Esophagus (tissue), 2 donors: ENCODE data around the gene TEX48. TPM values are rescaled to one million over a fixed set of nuclear protein-coding genes. Genes with fewer than 3 reads are reported as not detected.

Source experiments
- H3K27ac ChIP-seq, 2 donors: one replicate each; pipeline ENCODE4 v1.5.1; 2013; ENCODE audit warnings: low read depth in 2 of 2, mild to moderate bottlenecking in 2 of 2, inconsistent platforms in 1 of 2, low read length in 1 of 2, moderate library complexity in 1 of 2
- H3K27me3 ChIP-seq, 2 donors: one replicate each; pipeline ENCODE4 v1.6.1; 2013; ENCODE audit warnings: low read length in 2 of 2, control low read depth in 1 of 2, mild to moderate bottlenecking in 1 of 2; ENCODE audit not compliant: insufficient read depth in 2 of 2, control insufficient read depth in 1 of 2
- H3K36me3 ChIP-seq, 2 donors: one replicate each; pipeline ENCODE4 v1.6.1; 2013; ENCODE audit warnings: low read length in 1 of 2; ENCODE audit not compliant: control insufficient read depth in 2 of 2, insufficient read depth in 2 of 2
- H3K4me1 ChIP-seq, 2 donors: one replicate each; pipeline ENCODE4 v1.6.1; 2013; ENCODE audit warnings: low read length in 1 of 2; ENCODE audit not compliant: control insufficient read depth in 2 of 2, insufficient read depth in 2 of 2
- H3K4me3 ChIP-seq, 2 donors: one replicate each; pipeline ENCODE4 v1.5.1; 2013; ENCODE audit warnings: low read length in 2 of 2, mild to moderate bottlenecking in 2 of 2, low read depth in 1 of 2, moderate library complexity in 1 of 2
- H3K9me3 ChIP-seq, 2 donors: one replicate each; pipeline ENCODE4 v1.6.1; 2013; ENCODE audit warnings: mild to moderate bottlenecking in 2 of 2, low read depth in 1 of 2, low read length in 1 of 2, moderate library complexity in 1 of 2; ENCODE audit not compliant: control insufficient read depth in 2 of 2, insufficient read depth in 1 of 2
- WGBS, 2 donors: extraction: QIAGEN DNeasy Blood & Tissue Kit; methylation state at CpG; one replicate each; pipeline ENCODE4 v1.1.7; 2013; 5-methylcytosine and 5-hydroxymethylcytosine counted together
- polyA plus RNA-seq, 2 donors: library from polyadenylated mRNA; stranded (reverse); fragments of 200-250 nt; gene quantifications; one replicate each; pipeline ENCODE4 v1.2.3, GENCODE V29; 2013
- donor health status: healthy with polysubstance abuse.
- donor health status: Bipolar disorder and iron deficiency.

Gene TEX48
- polyA plus RNA-seq, 2 donors = not detected

DNA sequence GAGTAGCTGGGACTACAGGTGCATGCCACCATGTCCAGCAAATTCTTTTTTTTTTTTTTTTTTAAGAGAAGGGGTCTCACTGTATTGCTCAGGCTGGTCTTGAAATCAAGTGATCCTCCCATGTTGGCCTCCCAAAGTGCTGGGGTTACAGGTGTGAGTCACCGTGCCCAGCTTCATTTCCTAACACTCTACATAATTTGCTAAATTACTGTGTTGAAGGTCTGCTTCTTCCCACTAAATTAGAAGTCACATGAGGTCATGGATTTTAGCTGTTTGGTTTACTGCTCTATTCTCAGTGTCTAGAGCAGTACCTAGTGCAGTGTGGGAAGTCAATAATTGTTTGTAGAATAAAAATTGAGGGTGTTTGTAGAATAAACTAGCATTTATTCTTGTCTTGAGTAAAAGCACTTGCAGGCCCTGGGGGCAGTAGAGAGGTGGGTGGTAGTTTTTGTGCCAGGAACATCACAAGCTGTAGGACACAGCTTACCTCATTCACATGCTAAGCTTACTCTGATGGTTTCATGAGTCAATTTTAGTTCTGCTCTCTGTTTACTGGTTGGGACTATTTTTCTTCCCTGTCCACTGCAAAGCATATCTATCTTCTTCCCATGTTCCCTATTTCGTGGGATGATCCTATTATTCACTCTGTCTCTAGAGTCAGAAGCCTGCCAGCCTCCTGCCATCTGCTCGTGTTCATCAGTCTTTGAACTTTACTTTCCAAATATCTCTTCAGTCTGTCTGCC lies 7.0 kb downstream of the TEX48 start:
- 76 to 88% methylated on average over 3 of the region's 3 CpGs for WGBS, 2 donors

DNA sequence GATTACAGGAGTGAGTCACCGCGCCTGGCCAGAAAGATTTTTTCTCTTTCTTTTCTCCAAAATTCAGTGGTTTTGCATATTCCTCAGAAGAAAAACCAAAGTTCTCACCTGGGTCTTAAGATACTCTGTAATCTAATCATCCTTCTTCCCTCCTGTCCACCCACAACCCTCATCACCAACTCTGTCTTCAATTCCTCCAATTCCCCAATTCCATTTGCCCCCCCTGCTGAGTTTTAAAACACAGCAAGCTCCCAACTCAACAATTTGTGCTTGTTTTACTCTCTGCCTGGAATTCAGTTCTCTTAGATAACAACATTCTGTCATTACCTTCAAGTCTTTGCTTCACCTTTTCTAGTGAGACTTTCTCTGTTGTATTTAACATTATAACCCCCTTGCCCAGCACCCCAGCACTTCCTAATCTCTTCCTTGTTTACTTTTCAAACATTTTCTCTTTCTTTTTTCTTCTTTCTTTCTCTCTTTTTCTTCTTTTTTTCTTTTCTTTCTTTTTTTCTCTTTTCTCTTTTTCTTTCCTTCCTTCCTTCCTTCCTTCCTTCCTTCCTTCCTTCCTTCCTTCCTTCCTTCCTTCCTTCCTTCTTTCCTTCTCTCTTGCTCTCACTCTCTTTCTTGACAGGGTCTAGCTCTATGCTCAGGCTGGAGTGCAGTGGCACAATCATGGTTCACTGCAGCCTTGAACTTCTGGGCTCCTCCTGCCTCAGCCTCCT lies 7.8 kb downstream of the TEX48 start:
- no peak overlapping the region for H3K27ac ChIP-seq
- no peaks in the 10 kb centered on the region for H3K27me3 ChIP-seq
- H3K9me3 ChIP-seq = no peaks in the 10 kb centered on the region
- 93 to 97% methylated on average over 2 of the region's 2 CpGs for WGBS, 2 donors
- no peaks in the 10 kb centered on the region for H3K36me3 ChIP-seq
- no peak overlapping the region for H3K4me3 ChIP-seq
- no peaks in the 10 kb centered on the region for H3K4me1 ChIP-seq

More for the DNA sequence above, 7.0 kb downstream of the TEX48 start:
- H3K36me3 ChIP-seq = no peaks in the 10 kb centered on the region
- H3K4me1 ChIP-seq = no peaks in the 10 kb centered on the region
- no peak overlapping the region for H3K4me3 ChIP-seq
- H3K9me3 ChIP-seq = no peaks in the 10 kb centered on the region
- H3K27me3 ChIP-seq = no peaks in the 10 kb centered on the region
- H3K27ac ChIP-seq = no peak overlapping the region

DNA sequence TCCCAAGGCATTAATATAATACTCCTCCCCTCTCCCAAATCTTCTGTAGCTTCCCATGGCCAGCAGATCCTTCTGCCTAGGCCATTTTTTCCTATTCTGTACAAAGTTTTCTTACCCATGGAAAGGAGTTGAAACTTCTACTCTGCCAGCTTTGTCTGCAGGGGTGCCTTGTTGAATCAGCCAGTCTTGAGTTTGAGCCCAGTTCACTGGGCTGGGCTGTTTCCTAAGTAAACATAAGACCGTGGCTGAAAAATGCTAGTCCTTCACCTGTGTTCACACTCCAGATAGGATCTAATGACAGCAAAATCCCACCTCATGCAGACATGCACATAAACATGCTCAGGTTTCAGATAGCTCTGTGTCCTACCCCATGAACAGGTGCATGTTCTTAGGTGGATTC lies 10.4 kb downstream of the TEX48 start:
- H3K36me3 ChIP-seq = no peaks in the 10 kb centered on the region
- H3K27me3 ChIP-seq = no peaks in the 10 kb centered on the region
- no peak overlapping the region for H3K27ac ChIP-seq
- H3K4me1 ChIP-seq = no peaks in the 10 kb centered on the region
- no peak overlapping the region for H3K4me3 ChIP-seq
- WGBS, 2 donors = 13 to 20% methylated on average over 1 of the region's 1 CpG
- H3K9me3 ChIP-seq = no peaks in the 10 kb centered on the region

DNA sequence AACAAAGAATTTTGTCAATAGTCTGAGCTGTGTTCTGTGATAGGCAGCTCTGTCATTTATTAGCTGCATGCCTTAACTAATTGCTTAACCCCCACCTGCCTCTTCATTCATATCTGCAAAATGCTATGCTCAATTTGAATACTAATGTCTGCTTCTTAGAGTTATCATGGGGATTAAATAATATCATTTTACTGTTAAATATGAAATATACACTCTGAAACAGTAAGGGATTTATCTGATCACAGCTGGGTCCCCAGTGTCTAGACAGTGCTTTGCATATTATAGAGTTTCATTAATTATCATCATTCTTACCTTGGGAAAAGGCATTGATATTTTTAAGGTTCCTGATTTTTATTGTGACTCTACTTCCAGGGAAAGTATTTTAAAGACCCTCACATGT lies 12.0 kb downstream of the TEX48 start:
- Histone ChIP-seq H3K27ac (no peak overlapping the region), H3K27me3 (no peaks in the 10 kb centered on the region), H3K4me3 (no peak overlapping the region), H3K9me3 (no peaks in the 10 kb centered on the region), H3K4me1 (no peaks in the 10 kb centered on the region), H3K36me3 (no peaks in the 10 kb centered on the region)

DNA sequence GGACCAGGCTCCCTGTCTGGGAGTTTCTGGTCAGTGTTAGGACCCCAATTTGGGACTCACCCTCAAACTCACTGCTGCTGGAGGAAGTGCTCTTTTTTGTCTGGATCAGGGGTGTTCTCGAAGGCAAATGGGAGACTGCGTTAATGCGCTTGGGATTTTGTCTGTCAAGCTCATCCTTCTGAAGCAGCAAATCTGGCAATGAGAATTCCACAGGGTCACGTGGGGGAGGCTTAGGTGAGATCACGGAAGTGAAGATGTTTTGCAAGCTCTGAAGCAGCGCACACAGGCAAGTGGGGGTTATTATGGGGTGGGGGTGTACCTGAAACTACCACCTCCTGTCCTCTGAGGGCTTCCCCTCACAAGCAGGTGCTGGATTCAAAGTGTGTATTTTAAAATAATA lies 13.8 kb downstream of the TEX48 start:
- Histone ChIP-seq H3K27ac (no peak overlapping the region), H3K4me1 (no peaks in the 10 kb centered on the region), H3K4me3 (no peak overlapping the region), H3K27me3 (no peaks in the 10 kb centered on the region), H3K9me3 (no peaks in the 10 kb centered on the region), H3K36me3 (no peaks in the 10 kb centered on the region)
- 76 to 78% methylated on average over 6 of the region's 6 CpGs for WGBS, 2 donors

DNA sequence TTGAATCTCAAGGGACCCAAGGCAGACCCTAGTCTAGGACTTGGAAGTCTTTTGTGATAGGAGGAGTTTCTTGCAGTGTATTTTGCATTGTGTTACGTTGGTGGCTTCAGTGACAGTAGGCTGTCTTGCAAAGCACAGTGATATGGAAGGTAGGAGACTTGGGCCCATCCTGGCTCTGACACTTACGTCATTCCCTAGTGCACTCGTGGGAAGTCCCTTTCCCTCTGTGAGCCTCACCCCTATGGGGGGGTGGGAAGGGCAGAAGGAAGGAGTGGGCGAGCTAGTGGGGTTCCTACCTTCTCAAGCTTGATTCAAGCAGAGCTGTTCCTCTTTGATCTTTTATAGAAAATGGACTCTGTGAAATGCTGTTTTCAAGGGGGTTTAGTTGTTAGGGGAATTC lies 15.1 kb downstream of the TEX48 start:
- Histone ChIP-seq H3K4me3 (no peak overlapping the region), H3K4me1 (no peaks in the 10 kb centered on the region), H3K27me3 (no peaks in the 10 kb centered on the region), H3K36me3 (no peaks in the 10 kb centered on the region), H3K9me3 (no peaks in the 10 kb centered on the region), H3K27ac (no peak overlapping the region)
- WGBS, 2 donors = 63 to 64% methylated on average over 4 of the region's 4 CpGs

DNA sequence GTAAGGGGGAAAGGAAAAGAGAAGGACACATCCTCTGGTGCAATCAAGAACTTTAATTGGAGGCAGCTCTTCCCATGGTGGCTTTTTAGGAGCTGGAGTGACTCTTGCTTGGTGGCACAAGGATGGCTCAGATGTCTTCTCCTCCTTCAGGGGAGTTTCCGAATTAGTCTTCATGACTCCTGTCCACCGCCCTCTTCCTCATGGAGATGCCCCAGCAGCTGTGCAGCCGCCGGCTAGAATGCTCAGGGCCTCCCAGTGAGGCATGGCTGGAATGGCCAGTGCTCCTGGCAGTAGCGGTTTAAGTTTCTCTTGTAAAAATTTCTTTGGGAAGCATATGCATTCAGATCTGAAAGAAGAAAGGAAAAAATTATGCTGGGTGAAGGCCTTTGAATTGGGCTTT lies 15.6 kb downstream of the TEX48 start:
- WGBS, 2 donors = 95 to 97% methylated on average over 5 of the region's 5 CpGs
- Histone ChIP-seq H3K27me3 (no peaks in the 10 kb centered on the region), H3K36me3 (no peaks in the 10 kb centered on the region), H3K27ac (no peak overlapping the region), H3K4me3 (no peak overlapping the region), H3K9me3 (no peaks in the 10 kb centered on the region), H3K4me1 (no peaks in the 10 kb centered on the region)

DNA sequence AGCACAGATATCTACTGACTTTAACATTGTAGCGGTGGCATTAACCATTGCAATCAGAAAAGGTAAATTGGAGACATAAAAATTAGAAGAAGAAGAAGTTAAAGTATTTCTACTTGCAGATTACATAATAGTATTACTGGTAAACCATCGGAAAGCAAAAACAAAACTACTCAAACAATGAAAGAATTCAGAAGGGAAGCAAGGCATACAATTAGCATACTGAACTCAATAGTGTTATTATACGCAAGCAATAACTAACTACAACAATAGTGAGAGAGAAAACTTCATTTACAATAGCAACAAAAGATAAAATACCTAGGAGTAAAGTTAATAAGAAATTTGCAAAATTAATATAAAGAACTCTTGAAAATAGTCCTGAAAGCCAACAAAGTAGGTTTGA lies 17.8 kb downstream of the TEX48 start:
- no peaks in the 10 kb centered on the region for H3K27me3 ChIP-seq
- peaks cover 0 to 4% of the 10 kb centered on the region in 2 donors for H3K4me1 ChIP-seq

DNA sequence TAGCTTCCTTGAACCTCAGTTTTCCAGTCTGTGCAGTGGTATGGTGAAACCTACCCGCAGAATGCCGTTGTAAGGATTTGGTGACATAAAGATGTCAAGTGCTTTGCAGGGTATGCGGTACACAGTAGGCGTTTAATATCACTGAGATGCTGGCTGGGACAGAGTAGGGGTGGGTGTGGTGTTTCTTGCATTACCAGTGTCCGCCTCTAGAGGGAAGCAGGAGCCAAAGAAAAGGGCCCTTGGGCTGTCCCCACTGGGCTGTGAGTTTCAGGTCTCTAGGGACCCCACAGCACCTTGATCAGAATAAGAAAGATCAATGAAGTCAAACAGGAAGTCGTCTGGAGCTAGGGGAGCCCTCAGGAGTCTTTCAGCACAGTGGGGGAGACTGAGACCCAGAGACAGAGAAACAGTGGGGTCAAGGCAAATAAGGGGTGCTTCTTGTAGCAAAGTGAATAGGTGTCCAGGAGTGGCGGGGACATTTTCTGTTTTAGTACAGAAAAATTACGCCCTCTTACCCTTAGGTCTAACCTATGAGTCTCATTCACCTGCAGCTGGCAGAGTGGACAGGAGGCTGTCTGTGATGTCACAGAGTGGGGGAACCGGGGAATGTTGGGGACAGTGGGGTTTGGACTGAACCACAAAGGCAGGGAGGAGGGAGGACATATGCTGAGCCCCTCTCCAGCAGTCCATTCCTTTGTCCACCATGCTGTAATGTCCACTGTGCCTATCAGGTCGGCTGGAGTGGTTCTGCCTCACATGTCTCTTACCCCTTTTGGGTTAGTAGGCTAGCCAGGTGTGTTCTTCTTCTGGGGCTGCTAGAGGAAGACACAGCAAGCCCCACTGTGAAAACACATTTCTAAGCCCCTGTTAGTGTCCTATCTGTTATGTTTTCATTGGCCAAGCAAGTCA lies 19.7 kb downstream of the TEX48 start:
- Histone ChIP-seq H3K4me3 (no peak overlapping the region), H3K4me1 (peaks cover 0 to 4% of the 10 kb centered on the region in 2 donors), H3K36me3 (no peaks in the 10 kb centered on the region), H3K9me3 (no peaks in the 10 kb centered on the region), H3K27me3 (no peaks in the 10 kb centered on the region), H3K27ac (no peak overlapping the region)
- WGBS, 2 donors = 35% methylated on average over 10 of the region's 10 CpGs

More for the DNA sequence above, 17.8 kb downstream of the TEX48 start:
- no peak overlapping the region for H3K4me3 ChIP-seq
- WGBS, 2 donors = 69 to 82% methylated on average over 3 of the region's 3 CpGs
- no peak overlapping the region for H3K27ac ChIP-seq
- no peaks in the 10 kb centered on the region for H3K9me3 ChIP-seq
- no peaks in the 10 kb centered on the region for H3K36me3 ChIP-seq
